HG03565 (cell line): ENCODE results near the gene SYT1.
A peak's percentile ranks its signal among the peaks of the same experiment; 100 is the strongest.

Source experiments
- ATAC-seq: cut with Tn5 transposase; IDR thresholded peaks from one replicate; pipeline ENCODE4 v1.9.1; 2021; ENCODE audit warnings: mild to moderate bottlenecking, moderate library complexity; ENCODE audit not compliant: unreplicated experiment

Gene SYT1

GRCh38 chr12:79125358-79125757 lies 260.8 kb downstream of the SYT1 start:
- ATAC-seq, result no peak

DNA sequence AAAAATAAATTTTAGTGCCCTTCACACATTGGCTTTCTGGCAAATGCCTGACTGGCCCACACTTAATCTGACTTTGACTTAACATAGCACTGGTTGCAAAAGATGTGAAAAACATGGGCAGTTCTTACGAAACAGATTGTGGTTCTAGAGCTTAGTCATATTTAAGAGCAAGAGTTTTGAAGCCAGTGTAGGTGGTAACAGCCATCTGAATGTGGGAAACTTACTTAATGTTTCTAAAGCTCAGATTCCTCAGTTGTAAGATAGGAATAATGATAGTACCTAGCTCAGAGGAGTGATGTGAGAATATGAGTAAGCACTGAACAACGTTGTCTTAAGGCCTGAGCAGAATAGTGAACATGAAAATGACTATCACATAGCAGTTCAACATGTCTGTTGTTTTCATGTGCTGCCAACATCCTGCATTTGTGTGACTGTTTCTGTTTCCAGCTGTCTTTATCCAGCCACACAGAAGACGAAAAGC lies 262.7 kb downstream of the SYT1 start:
- ATAC-seq, result peak; percentile 97

GRCh38 chr12:79128956-79129355 lies 264.4 kb downstream of the SYT1 start:
- no peak for ATAC-seq

GRCh38 chr12:79138872-79139271 lies 274.3 kb downstream of the SYT1 start:
- ATAC-seq, result no peak

GRCh38 chr12:79140711-79141110 lies 276.1 kb downstream of the SYT1 start:
- ATAC-seq, result no peak

DNA sequence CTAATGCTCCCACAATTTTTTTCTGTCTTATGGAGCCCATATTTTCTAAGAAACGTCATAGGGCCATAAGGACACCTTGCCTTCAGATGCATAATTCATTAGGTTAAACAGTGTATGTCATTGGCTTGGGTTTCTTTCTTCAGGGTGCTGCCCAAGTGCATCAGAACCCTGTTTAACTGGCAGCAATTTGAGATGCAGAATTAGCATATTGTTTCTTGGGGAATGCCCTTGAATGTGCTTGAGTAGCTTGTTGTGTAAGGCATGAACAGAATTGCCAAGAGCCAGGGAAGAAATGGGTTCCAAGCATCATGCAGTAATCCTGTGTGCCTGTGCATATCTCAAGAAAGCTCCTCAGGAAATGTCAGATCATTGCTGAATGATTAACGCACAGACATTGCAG lies 277.2 kb downstream of the SYT1 start:
- no peak for ATAC-seq

- ATAC-seq, result no peak
These were observed 279.2 kb downstream of the SYT1 start for GRCh38 chr12:79143803-79144202.

DNA sequence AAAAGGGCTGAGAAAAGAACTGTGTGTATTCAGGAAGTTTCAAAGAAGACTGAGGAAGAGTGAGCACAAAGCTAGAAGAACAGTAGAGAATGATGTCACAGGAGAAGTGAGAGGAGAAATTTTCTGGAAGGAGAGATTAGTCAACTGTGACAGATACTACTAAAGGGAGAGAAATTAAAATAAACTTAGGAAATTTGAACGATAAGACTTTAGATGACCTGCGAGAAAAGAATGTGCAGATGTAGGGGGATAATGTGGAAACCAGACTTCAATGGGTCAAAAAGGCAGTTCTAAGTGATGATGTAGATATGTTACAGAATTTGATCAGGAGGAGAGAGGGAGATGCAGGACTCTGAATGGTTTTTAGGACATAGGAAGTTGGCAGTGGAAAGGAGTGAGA lies 287.4 kb downstream of the SYT1 start:
- ATAC-seq, result no peak

- ATAC-seq, result no peak
These were observed 291.1 kb downstream of the SYT1 start for GRCh38 chr12:79155683-79156082.

GRCh38 chr12:79156846-79157463 lies 292.4 kb downstream of the SYT1 start:
- ATAC-seq, result peak; percentile 34

GRCh38 chr12:79161249-79161934 lies 296.8 kb downstream of the SYT1 start:
- no peak for ATAC-seq

- ATAC-seq, result no peak
These were observed 297.7 kb downstream of the SYT1 start for GRCh38 chr12:79162147-79162772.

DNA sequence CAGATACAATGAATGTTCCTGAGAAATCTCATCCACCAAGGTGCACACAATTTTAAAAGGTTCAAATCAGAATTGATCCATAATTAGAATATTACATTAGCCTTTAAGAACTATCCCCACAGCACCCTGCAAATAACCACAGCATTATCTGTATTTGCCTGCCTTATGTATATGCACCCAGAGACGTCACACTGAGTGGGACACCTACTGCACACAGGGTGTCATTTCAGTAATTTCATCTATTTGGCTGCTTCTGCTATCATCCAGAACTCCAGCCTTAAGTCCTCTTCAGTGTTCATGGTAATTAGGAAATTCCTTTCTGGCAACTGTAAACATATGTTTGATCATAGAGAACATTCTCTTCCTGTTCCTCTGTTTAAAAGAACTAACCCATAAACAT lies 298.4 kb downstream of the SYT1 start:
- ATAC-seq, result no peak

- ATAC-seq, result no peak
These were observed 300.3 kb downstream of the SYT1 start for GRCh38 chr12:79164890-79165289.

DNA sequence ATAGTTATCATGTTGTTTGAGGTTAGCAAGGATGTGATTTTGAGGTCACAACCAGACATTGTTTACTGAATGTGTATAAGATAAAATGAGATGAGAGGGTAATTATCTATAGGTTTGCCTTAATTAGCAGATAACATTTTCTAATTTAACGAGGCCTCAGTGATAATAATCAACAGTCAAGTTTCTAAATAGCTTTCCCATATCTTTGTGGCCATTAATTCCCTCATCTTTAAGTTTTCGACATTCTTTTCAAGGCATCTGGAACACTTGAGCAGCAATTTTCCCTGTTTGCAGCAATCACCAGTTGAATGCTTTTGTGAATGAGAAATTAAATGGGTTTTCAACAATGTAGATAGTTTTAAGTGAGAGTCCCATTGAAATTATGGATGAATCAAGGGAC lies 304.1 kb downstream of the SYT1 start:
- no peak for ATAC-seq

- ATAC-seq, result peak; percentile 89
These were observed 310.1 kb downstream of the SYT1 start for GRCh38 chr12:79174626-79175025.

DNA sequence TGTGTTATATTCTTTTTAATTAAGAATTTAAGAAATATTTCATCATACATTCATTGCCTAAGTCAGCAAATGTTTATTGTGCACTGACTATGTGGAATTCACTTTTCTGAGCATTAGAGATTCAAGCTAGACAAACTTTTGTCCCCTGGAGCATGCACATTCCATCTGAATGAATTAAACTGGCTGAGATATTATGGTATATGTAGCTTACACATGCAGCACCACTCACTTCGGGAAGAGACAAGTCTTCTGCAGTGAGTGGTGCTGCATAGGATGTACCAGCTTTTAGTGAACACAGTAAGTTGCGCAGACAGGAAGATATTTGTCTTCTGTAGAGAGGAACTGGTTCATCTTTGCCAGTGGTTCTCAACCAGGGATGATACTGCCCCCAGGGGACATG lies 318.4 kb downstream of the SYT1 start:
- no peak for ATAC-seq

- no peak for ATAC-seq
These were observed 319.4 kb downstream of the SYT1 start for GRCh38 chr12:79183926-79184325.

DNA sequence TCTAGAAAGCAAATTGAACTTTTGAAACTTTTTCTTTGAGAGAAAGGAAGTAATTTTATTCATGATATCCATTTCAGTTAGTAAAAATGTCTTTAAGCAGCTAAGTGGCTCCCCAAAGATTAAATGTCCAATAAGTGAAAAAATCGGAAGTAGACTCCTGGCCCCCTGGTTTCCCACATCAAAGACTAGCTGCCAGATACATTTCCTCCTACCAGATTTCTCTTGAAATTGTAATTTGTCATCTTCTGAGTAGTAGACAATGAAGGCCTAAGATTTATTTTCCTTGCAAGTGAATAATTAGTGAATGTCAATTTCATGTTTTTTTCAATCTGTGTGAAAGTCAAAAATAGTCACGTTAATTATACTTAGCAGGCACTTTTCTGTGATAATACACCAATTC lies 321.9 kb downstream of the SYT1 start:
- no peak for ATAC-seq

DNA sequence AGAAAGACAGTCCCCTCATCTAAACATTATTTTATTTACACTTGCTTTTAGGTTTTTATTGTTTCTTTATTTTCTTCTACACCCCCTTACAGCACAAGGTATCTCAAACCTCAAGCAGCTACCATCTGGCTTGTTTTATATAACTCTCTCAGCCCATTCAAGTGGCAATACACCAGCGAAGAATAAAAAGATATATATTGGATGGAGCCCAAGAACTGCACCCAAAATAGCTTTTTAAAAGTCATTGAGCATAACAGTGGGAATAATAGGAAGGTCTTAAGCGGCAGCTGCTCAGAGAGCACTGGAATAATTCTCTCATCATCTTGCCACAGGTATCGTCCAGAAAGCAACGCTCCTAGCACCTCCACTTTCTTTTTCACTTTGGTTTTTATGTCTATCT lies 322.5 kb downstream of the SYT1 start:
- no peak for ATAC-seq

- no peak for ATAC-seq
These were observed 326.8 kb downstream of the SYT1 start for GRCh38 chr12:79191391-79191790.

DNA sequence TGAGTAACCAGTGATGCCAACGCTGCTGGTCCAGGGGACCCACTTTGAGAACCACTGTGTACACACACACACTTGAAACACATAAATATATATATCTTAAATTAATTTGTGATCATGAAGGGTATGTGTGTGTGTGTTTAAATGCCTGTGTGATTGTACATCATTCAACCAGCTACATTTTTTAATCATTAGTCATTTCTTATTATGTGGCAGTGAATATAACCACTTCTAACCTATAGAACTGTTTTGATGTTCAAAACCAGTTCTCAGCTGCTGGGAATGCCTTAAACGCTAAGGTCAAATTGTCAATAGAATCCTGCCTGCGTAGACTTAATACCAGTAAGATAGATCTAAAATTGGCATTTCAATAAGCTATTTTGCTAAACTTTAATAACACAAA lies 330.0 kb downstream of the SYT1 start:
- no peak for ATAC-seq
